OCI-LY3 (cell line): ENCODE results near the gene OR51A7.

Source experiments
- CTCF ChIP-seq: fragments of 200-600, 300-600 bp; sonication (generic); IDR thresholded peaks from 2 replicates; pipeline ENCODE4 v1.5.1; 2014; ENCODE audit warnings: antibody characterized with exemption, low read length, low read depth
- EZH2phosphoT487 ChIP-seq: fragments of 200-600 bp; shearing (Covaris generic); IDR thresholded peaks from 2 replicates; pipeline ENCODE4 v1.6.1; 2018; ENCODE audit warnings: antibody characterized with exemption, mixed run types, low read depth

DNA sequence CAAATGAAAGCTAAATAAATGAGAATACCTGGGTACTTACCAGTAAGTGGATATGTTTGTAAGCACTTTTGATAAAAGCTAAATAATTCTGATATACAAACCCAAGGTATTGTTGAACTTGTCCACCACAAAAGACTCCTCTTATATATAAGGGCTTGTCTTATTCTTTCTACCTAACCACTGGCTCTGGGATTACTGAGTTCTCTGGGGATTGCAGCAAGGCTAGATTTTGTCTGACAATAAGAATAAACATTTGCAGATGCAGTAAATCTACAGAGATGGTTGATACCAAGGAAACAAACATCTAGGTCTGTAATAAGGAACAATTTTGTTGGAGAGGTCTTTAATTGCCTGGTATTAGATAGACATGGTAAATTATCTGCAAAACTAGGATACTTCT, 43.9 kb downstream of the OR51A7 start, which contains the start of gene OR51A4:
- TF ChIP-seq CTCF (no peak), EZH2phosphoT487 (no peak)
